Esophagus squamous epithelium (tissue), 5 donors: ENCODE results near the gene KANSL1L. TPM values are rescaled to one million over a fixed set of nuclear protein-coding genes. Genes with fewer than 3 reads are reported as not detected.
A peak's percentile ranks its signal among the peaks of the same experiment; 100 is the strongest.

ENCODE experiments used
- DNase-seq: peaks from one replicate; lab custom pipeline; 2025; lab: John Stamatoyannopoulos, UW
- H3K27ac ChIP-seq, 4 donors: fragments of 200-600 bp; sonication (generic); one replicate each; pipeline ENCODE4 v1.5.1; 2016 to 2019; ENCODE audit warnings: mild to moderate bottlenecking in 1 of 4
- H3K27me3 ChIP-seq, 4 donors: fragments of 200-600 bp; sonication (generic); 1 replicate in 3 of 4; 2 replicates in 1 of 4; pipeline versions ENCODE4 v1.5.1 to v1.6.0; 2017 to 2021; ENCODE audit warnings: antibody characterized with exemption in 1 of 4
- H3K36me3 ChIP-seq, 3 donors: fragments of 200-600 bp; sonication (generic); one replicate each; pipeline ENCODE4 v1.5.1; 2016 to 2019
- H3K4me1 ChIP-seq, 3 donors: fragments of 200-600 bp; sonication (generic); one replicate each; pipeline ENCODE4 v1.5.1; 2017 to 2019
- H3K4me3 ChIP-seq, 4 donors: fragments of 200-600 bp; sonication (generic); 1 replicate in 3 of 4; 2 replicates in 1 of 4; pipeline ENCODE4 v1.5.1; 2016 to 2019; ENCODE audit warnings: mild to moderate bottlenecking in 2 of 4, moderate library complexity in 1 of 4
- H3K9me3 ChIP-seq, 3 donors: fragments of 200-600 bp; sonication (generic); one replicate each; pipeline ENCODE4 v1.5.1; 2016 to 2019
- CTCF ChIP-seq, 6 experiments: fragments of 450-650 bp in 4 of 6; fragments of 200-600 bp in 2 of 6; sonication (generic) in 2 of 6; IDR thresholded peaks; one replicate each; pipeline ENCODE4 v1.5.1; 2016 to 2019; ENCODE audit warnings: antibody characterized with exemption in 6 of 6, mild to moderate bottlenecking in 4 of 6, moderate library complexity in 4 of 6
- POLR2A ChIP-seq, 4 donors: fragments of 450-650 bp; IDR thresholded peaks; one replicate each; pipeline ENCODE4 v1.6.1; 2017; ENCODE audit warnings: antibody characterized with exemption in 4 of 4, mild to moderate bottlenecking in 4 of 4, moderate library complexity in 3 of 4
- WGBS, 2 donors: methylation state at CpG; one replicate each; pipeline ENCODE4 v1.1.5; 2018; 5-methylcytosine and 5-hydroxymethylcytosine counted together
- intact Hi-C: fragments of 100-400 bp; cut with DNase I; formaldehyde crosslinking; loops from one replicate; pipeline ENCODE4 v1.15.0; 2022
- total RNA-seq, 4 donors: library from RNA; depleted of rRNA; stranded (reverse); fragments of >200 nt; gene quantifications; one replicate each; pipeline ENCODE4 v1.1.0, GENCODE V29; 2016
- donor health status: DM: yes; HTN: yes; CAD: no.

KANSL1L gene
- total RNA-seq, 4 donors from 2014 or later, result 9.1 to 21.7 (median 13.6) TPM

GRCh38 chr2:210197720-210198119 is 26.5 kb upstream of the KANSL1L start:
- no peaks in the 10 kb centered on the region for H3K36me3 ChIP-seq
- H3K9me3 ChIP-seq, result no peaks in the 10 kb centered on the region
- H3K4me3 ChIP-seq, result no peak overlapping the region
- H3K27ac ChIP-seq, result no peak overlapping the region
- H3K27me3 ChIP-seq, result peaks cover 0 to 5% (median 0%) of the 10 kb centered on the region in 4 donors
- TF ChIP-seq CTCF (IDR thresholded peaks at IDR 0.05) (no peak), POLR2A (IDR thresholded peaks at IDR 0.05) (no peak)
- intact Hi-C loops, result loop anchor here (5.0 to 10.0 kb wide), 2 partner anchors 133 to 220 kb away; no protein-coding TSS in a partner anchor
- DNase-seq, result no peak
- 56 to 76% methylated on average over 2 of the region's 2 CpGs for WGBS, 2 donors
- peaks cover 0 to 3% (median 3%) of the 10 kb centered on the region in 3 donors for H3K4me1 ChIP-seq

GRCh38 chr2:210195101-210195852 is 24.1 kb upstream of the KANSL1L start:
- H3K27me3 ChIP-seq, result no peaks in the 10 kb centered on the region
- no peaks in the 10 kb centered on the region for H3K36me3 ChIP-seq
- TF ChIP-seq CTCF (IDR thresholded peaks at IDR 0.05) (peak; percentile 24 to 74 (median 66)), POLR2A (IDR thresholded peaks at IDR 0.05) (no peak)
- no peaks in the 10 kb centered on the region for H3K9me3 ChIP-seq
- WGBS, 2 donors, result 25 to 28% methylated on average over 8 of the region's 8 CpGs
- no peak overlapping the region for H3K27ac ChIP-seq
- intact Hi-C loops, result loop anchor here (5.0 to 10.0 kb wide), 2 partner anchors 130 to 218 kb away; no protein-coding TSS in a partner anchor
- no peak for DNase-seq
- H3K4me3 ChIP-seq, result peak overlapping the region in 1 of 4 donors; percentile 43
- H3K4me1 ChIP-seq, result peaks cover 0 to 3% (median 3%) of the 10 kb centered on the region in 3 donors

GRCh38 chr2:210190345-210190744 is 19.1 kb upstream of the KANSL1L start:
- Histone ChIP-seq H3K9me3 (peaks cover 0 to 13% (median 0%) of the 10 kb centered on the region in 3 donors), H3K4me1 (peaks cover 0 to 3% (median 0%) of the 10 kb centered on the region in 3 donors), H3K36me3 (no peaks in the 10 kb centered on the region), H3K27ac (no peak overlapping the region), H3K27me3 (no peaks in the 10 kb centered on the region), H3K4me3 (no peak overlapping the region)
- WGBS, 2 donors, result 82 to 89% methylated on average over 4 of the region's 4 CpGs
- intact Hi-C loops, result loop anchor here (10.0 kb wide), 1 partner anchor 126 kb away; no protein-coding TSS in a partner anchor
- DNase-seq, result no peak
- TF ChIP-seq CTCF (IDR thresholded peaks at IDR 0.05) (no peak), POLR2A (IDR thresholded peaks at IDR 0.05) (no peak)

- no peaks in the 10 kb centered on the region for H3K27me3 ChIP-seq
- DNase-seq, result no peak
- no peak for TF ChIP-seq POLR2A (IDR thresholded peaks at IDR 0.05)
- no peak for TF ChIP-seq CTCF (IDR thresholded peaks at IDR 0.05)
- intact Hi-C loops, result loop anchor here (10.0 kb wide), 1 partner anchor 125 kb away; no protein-coding TSS in a partner anchor
- H3K36me3 ChIP-seq, result no peaks in the 10 kb centered on the region
- peaks cover 0 to 20% (median 0%) of the 10 kb centered on the region in 3 donors for H3K9me3 ChIP-seq
- 73 to 81% methylated on average over 1 of the region's 1 CpG for WGBS, 2 donors
- H3K4me1 ChIP-seq, result no peaks in the 10 kb centered on the region
- no peak overlapping the region for H3K4me3 ChIP-seq
- H3K27ac ChIP-seq, result no peak overlapping the region
Observed at GRCh38 chr2:210189452-210190138, 18.4 kb upstream of the KANSL1L start.

- H3K27ac ChIP-seq, result no peak overlapping the region
- WGBS, 2 donors, result 15 to 35% methylated on average over 2 of the region's 2 CpGs
- H3K4me3 ChIP-seq, result no peak overlapping the region
- intact Hi-C loops, result no loop called here
- DNase-seq, result no peak
- H3K4me1 ChIP-seq, result no peaks in the 10 kb centered on the region
- no peaks in the 10 kb centered on the region for H3K36me3 ChIP-seq
- peaks cover 0 to 28% (median 5%) of the 10 kb centered on the region in 3 donors for H3K9me3 ChIP-seq
- TF ChIP-seq POLR2A (IDR thresholded peaks at IDR 0.05), result no peak
- no peak for TF ChIP-seq CTCF (IDR thresholded peaks at IDR 0.05)
- H3K27me3 ChIP-seq, result no peaks in the 10 kb centered on the region
Observed at GRCh38 chr2:210188755-210189154, 17.5 kb upstream of the KANSL1L start.
